Keratinocyte (primary cell): ENCODE results near the gene KLHL2. TPM values are rescaled to one million over a fixed set of nuclear protein-coding genes. Genes with fewer than 3 reads are reported as not detected.

Source experiments
- DNase-seq: peaks from one replicate; pipeline ENCODE4 v3.0.0-alpha.2; 2011; ENCODE audit warnings: low read depth, missing footprints, low spot score
- FAIRE-seq: peaks from 2 replicates; lab custom pipeline; 2011; peaks lifted over from hg19 to GRCh38; lab: Jason Lieb, UNC
- H2AFZ ChIP-seq: 2 replicates; pipeline ENCODE4 v1.6.0; 2012; ENCODE audit warnings: low read length, control low read depth, inconsistent platforms; ENCODE audit not compliant: control insufficient read depth
- H3K27ac ChIP-seq: 2 replicates; pipeline ENCODE4 v1.5.1; 2011; ENCODE audit warnings: low read length; ENCODE audit not compliant: control insufficient read depth, insufficient read depth
- H3K27me3 ChIP-seq: 3 replicates; pipeline ENCODE4 v1.6.0; 2011; ENCODE audit warnings: low read length; ENCODE audit not compliant: control insufficient read depth, insufficient read depth; ENCODE audit errors: extremely low read depth
- H3K36me3 ChIP-seq, 2 experiments: 2 replicates in 1 of 2; 3 replicates in 1 of 2; pipeline ENCODE4 v1.5.1; 2011; ENCODE audit warnings: low read length in 2 of 2, mild to moderate bottlenecking in 1 of 2; ENCODE audit not compliant: control insufficient read depth in 2 of 2, insufficient read depth in 2 of 2; ENCODE audit errors: extremely low read depth in 1 of 2
- H3K4me1 ChIP-seq: 3 replicates; pipeline ENCODE4 v1.5.1; 2011; ENCODE audit warnings: low read length; ENCODE audit not compliant: control insufficient read depth, insufficient read depth; ENCODE audit errors: extremely low read depth
- H3K4me2 ChIP-seq: 3 replicates; pipeline ENCODE4 v1.6.0; 2011; ENCODE audit warnings: low read depth, low read length; ENCODE audit not compliant: control insufficient read depth, insufficient read depth; ENCODE audit errors: extremely low read depth
- H3K4me3 ChIP-seq, 3 experiments: fragments of 200-600 bp in 1 of 3; sonication (generic) in 1 of 3; 2 replicates in 2 of 3; 3 replicates in 1 of 3; pipeline ENCODE4 v1.5.1; 2011 to 2016; ENCODE audit warnings: low read length in 3 of 3, mild to moderate bottlenecking in 3 of 3, control low read depth in 2 of 3, inconsistent platforms in 1 of 3, low read depth in 1 of 3, mixed read lengths in 1 of 3, mixed run types in 1 of 3, moderate library complexity in 1 of 3; ENCODE audit not compliant: control insufficient read depth in 2 of 3, insufficient read depth in 2 of 3; ENCODE audit errors: extremely low read depth in 1 of 3
- H3K79me2 ChIP-seq: 2 replicates; pipeline ENCODE4 v1.6.0; 2012; ENCODE audit warnings: low read length; ENCODE audit not compliant: control insufficient read depth, insufficient read depth
- H3K9ac ChIP-seq: 3 replicates; pipeline ENCODE4 v1.6.0; 2011; ENCODE audit warnings: low read length; ENCODE audit not compliant: control insufficient read depth, insufficient read depth; ENCODE audit errors: extremely low read depth
- H3K9me1 ChIP-seq: 3 replicates; pipeline ENCODE4 v1.6.0; 2011; ENCODE audit warnings: low read length; ENCODE audit not compliant: control insufficient read depth, insufficient read depth; ENCODE audit errors: extremely low read depth
- H3K9me3 ChIP-seq: 2 replicates; pipeline ENCODE4 v1.5.1; 2012; ENCODE audit warnings: low read depth, low read length; ENCODE audit not compliant: control insufficient read depth
- H4K20me1 ChIP-seq: 3 replicates; pipeline ENCODE4 v1.6.0; 2011; ENCODE audit warnings: low read length; ENCODE audit not compliant: control insufficient read depth, insufficient read depth; ENCODE audit errors: extremely low read depth
- CTCF ChIP-seq, 3 experiments: IDR thresholded peaks in 1 of 3; conservative IDR thresholded peaks in 1 of 3; optimal IDR thresholded peaks in 1 of 3; 2 replicates in 2 of 3; 3 replicates in 1 of 3; pipeline versions ENCODE3 to v1.5.1; 2011; ENCODE audit warnings: low read length in 3 of 3, mild to moderate bottlenecking in 3 of 3, moderate library complexity in 2 of 3, control low read depth in 1 of 3, inconsistent platforms in 1 of 3; ENCODE audit not compliant: insufficient read depth in 2 of 3; ENCODE audit errors: extremely low read depth in 1 of 3
- EZH2 ChIP-seq: IDR thresholded peaks from one replicate; pipeline ENCODE4 v1.6.1; 2012; ENCODE audit warnings: inconsistent platforms, mild to moderate bottlenecking, low read length, moderate library complexity
- dilution Hi-C: fragments of 300-500 bp; cut with MboI; formaldehyde crosslinking; loops from one replicate; pipeline ENCODE4 v1.7.0; 2020; ENCODE audit warnings: low sequenced_read_pairs; ENCODE audit not compliant: extremely low pct_ligation_motif_present
- polyA plus RNA-seq, 5 experiments: library from polyadenylated mRNA; depleted of rRNA in 3 of 5; stranded (reverse) in 3 of 5; stranded (forward) in 1 of 5; unstranded in 1 of 5; fragments of >200 nt; gene quantifications; 1 replicate in 1 of 5; 2 replicates in 3 of 5; 3 replicates in 1 of 5; pipeline versions ENCODE4 v1.2.1 to v1.2.3, GENCODE V29; 2011 to 2012; ENCODE audit warnings: missing spikeins in 2 of 5, low read depth in 1 of 5, low replicate concordance in 1 of 5

Gene KLHL2
- polyA plus RNA-seq, 1 donor (not counting 4 experiments of a cell fraction or from before 2014, with no cell fraction given), result 18.5 TPM

DNA sequence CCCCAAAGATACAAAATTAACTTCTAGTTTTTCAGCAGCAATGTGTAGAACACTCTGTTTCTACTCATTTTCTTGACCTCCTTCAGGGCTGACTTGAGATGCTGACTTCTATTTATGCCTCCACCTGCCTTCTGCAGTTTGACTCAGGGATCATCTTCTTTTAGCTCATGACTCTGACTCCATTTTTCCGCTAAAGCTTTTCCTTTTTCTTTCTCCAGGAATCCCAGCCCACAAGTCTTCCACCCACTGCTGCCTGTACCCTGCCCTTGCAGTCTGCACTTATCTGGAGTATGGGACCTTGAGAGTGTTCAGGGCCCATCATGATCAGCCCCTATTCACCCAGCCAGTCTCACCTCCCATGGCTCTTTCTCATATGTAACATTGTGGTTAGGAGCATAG lies 14.9 kb upstream of the KLHL2 start:
- Histone ChIP-seq H3K9me3 (no peaks in the 10 kb centered on the region), H3K4me3 (no peak overlapping the region), H3K4me2 (no peak overlapping the region), H3K9me1 (no peaks in the 10 kb centered on the region), H3K79me2 (no peaks in the 10 kb centered on the region), H3K36me3 (no peaks in the 10 kb centered on the region), H3K27me3 (no peaks in the 10 kb centered on the region), H3K4me1 (no peaks in the 10 kb centered on the region), H4K20me1 (no peaks in the 10 kb centered on the region), H3K27ac (no peak overlapping the region), H3K9ac (no peak overlapping the region), H2AFZ (no peak overlapping the region)
- dilution Hi-C loops, result no loop called here
- TF ChIP-seq EZH2, result no peak
- TF ChIP-seq CTCF (optimal IDR thresholded peaks at IDR 0.05 in 1 of 3, IDR thresholded peaks at IDR 0.05 in 1 of 3, conservative IDR thresholded peaks at IDR 0.05 in 1 of 3; ENCODE audit: extremely low read depth in 1 of 3, insufficient read depth in 2 of 3, low read length in 3 of 3), result no peak
- DNase-seq, result no peak
- FAIRE-seq, result no peak

DNA sequence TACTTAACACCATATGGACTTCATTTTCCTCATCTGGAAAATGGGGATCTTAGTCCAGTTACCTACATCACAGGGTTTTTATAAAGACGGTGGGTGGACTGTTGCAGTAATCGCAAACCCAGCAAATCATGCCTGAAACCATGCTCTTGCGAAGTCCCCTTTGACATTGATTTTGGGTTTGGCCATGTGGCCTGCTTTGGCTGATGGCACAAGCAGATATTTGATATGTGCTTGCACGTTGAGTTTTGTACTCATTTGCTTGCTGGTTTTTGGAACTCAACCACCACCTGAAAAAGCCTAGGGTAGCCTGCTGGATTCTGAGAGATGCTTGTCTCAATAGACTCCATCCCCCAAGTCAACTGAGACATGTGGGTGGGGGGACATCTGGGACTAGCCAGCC lies 14.4 kb upstream of the KLHL2 start:
- Histone ChIP-seq H3K9me1 (no peaks in the 10 kb centered on the region), H4K20me1 (no peaks in the 10 kb centered on the region), H3K79me2 (no peaks in the 10 kb centered on the region), H3K4me1 (peaks cover under 1% of the 10 kb centered on the region), H2AFZ (no peak overlapping the region), H3K4me3 (no peak overlapping the region), H3K9ac (no peak overlapping the region), H3K27me3 (no peaks in the 10 kb centered on the region), H3K27ac (no peak overlapping the region), H3K4me2 (no peak overlapping the region), H3K36me3 (no peaks in the 10 kb centered on the region), H3K9me3 (no peaks in the 10 kb centered on the region)
- TF ChIP-seq CTCF (optimal IDR thresholded peaks at IDR 0.05 in 1 of 3, IDR thresholded peaks at IDR 0.05 in 1 of 3, conservative IDR thresholded peaks at IDR 0.05 in 1 of 3; ENCODE audit: extremely low read depth in 1 of 3, insufficient read depth in 2 of 3, low read length in 3 of 3) (no peak), EZH2 (no peak)
- no peak for DNase-seq
- dilution Hi-C loops, result no loop called here
- FAIRE-seq, result no peak
